Ovary (tissue), 9 donors: ENCODE data around the gene DOLPP1. TPM values are rescaled to one million over a fixed set of nuclear protein-coding genes. Genes with fewer than 3 reads are reported as not detected.
A peak's percentile ranks its signal among the peaks of the same experiment; 100 is the strongest.

Experiments
- DNase-seq, 5 donors: peaks; one replicate each; pipeline ENCODE4 v3.0.0-alpha.2; 2019 to 2020
- H3K27ac ChIP-seq, 2 donors: fragments of 200-600 bp; one replicate each; pipeline versions ENCODE4 v1.5.1 to v1.8.0; 2019 to 2022
- H3K27me3 ChIP-seq: fragments of 200-600 bp; one replicate; pipeline ENCODE4 v1.8.0; 2022
- H3K36me3 ChIP-seq: fragments of 200-600 bp; sonication (generic); one replicate; pipeline ENCODE4 v1.5.1; 2019
- H3K4me1 ChIP-seq: one replicate; pipeline ENCODE4 v1.8.1; 2013; ENCODE audit warnings: mild to moderate bottlenecking, moderate library complexity; ENCODE audit not compliant: insufficient read depth
- H3K4me3 ChIP-seq: fragments of 200-600 bp; sonication (generic); one replicate; pipeline ENCODE4 v1.5.1; 2017
- H3K9me3 ChIP-seq, 2 donors: fragments of 200-600 bp in 1 of 2; sonication (generic) in 1 of 2; one replicate each; pipeline versions ENCODE4 v1.5.1 to v1.8.1; 2013 to 2019; ENCODE audit warnings: mild to moderate bottlenecking in 1 of 2, moderate library complexity in 1 of 2
- CTCF ChIP-seq, 3 donors: fragments of 450-650 bp in 2 of 3; fragments of 200-600 bp in 1 of 3; IDR thresholded peaks; one replicate each; pipeline versions ENCODE4 v1.5.1 to v1.8.0; 2016 to 2022; ENCODE audit warnings: antibody characterized with exemption in 3 of 3, mild to moderate bottlenecking in 1 of 3
- EP300 ChIP-seq: sonication (generic); formaldehyde crosslinking; IDR thresholded peaks from one replicate; pipeline ENCODE4 v1.6.1; 2017; ENCODE audit warnings: antibody characterized with exemption
- POLR2A ChIP-seq: fragments of 450-650 bp; IDR thresholded peaks from one replicate; pipeline ENCODE4 v1.6.1; 2017; ENCODE audit warnings: antibody characterized with exemption, mild to moderate bottlenecking, moderate library complexity
- WGBS, 3 donors: extraction: QIAGEN DNeasy Blood & Tissue Kit in 1 of 3; methylation state at CpG; one replicate each; pipeline versions ENCODE4 v1.1.5 to v1.1.7; 2013 to 2017; 5-methylcytosine and 5-hydroxymethylcytosine counted together
- intact Hi-C, 4 donors: fragments of 100-400 bp; cut with DNase I; formaldehyde crosslinking; loops; one replicate each; pipeline versions ENCODE4 v1.11.0 to v1.15.1; 2022 to 2023
- polyA plus RNA-seq, 2 donors: library from polyadenylated mRNA; stranded (reverse); fragments of 200-250 nt in 1 of 2; fragments of 350-450 nt in 1 of 2; fragmentation: Illumina TruSeq in 1 of 2; extraction: RNeasy Lipid Tissue Mini Kit (QIAGEN cat#74804) in 1 of 2; gene quantifications; one replicate each; pipeline ENCODE4 v1.2.3, GENCODE V29; 2013 to 2014
- total RNA-seq, 7 donors: library from RNA; depleted of rRNA in 2 of 7; stranded (reverse); fragments of >200 nt in 2 of 7; fragmentation: NEBNext Ultra II Directional in 3 of 7; extraction: Animal tissue kit (Norgen Biotek cat#: 25700) in 3 of 7; gene quantifications; one replicate each; pipeline versions ENCODE4 v1.1.0 to v1.2.4, GENCODE V29; 2016 to 2023
- donor health status: DM: no; HTN: no; CAD: no; lungs with moderate emphysema.
- donor health status: DM: no; HTN: no; CAD: no.
- donor health status: Bipolar disorder and iron deficiency.
- donor health status: DM: yes; HTN: yes; CAD: no.
- donor health status: DM: no; HTN: no; CAD: no.
- donor health status: DM: yes; HTN: yes; CAD: no.

DOLPP1 gene
- total and polyA plus RNA-seq, 9 donors, result 3.3 to 16.2 (median 8.6) TPM

- DNase-seq, result peak; percentile 95 to 98 (median 97)
- Histone ChIP-seq H3K9me3 (no peaks in the 10 kb centered on the region), H3K4me1 (peaks cover 12% of the 10 kb centered on the region), H3K27me3 (no peaks in the 10 kb centered on the region), H3K36me3 (no peaks in the 10 kb centered on the region), H3K27ac (peak within 1 kb of the TSS in 1 of 2 donors; percentile 54), H3K4me3 (peak within 1 kb of the TSS; percentile 97)
- 0 to 1% (median 1%) methylated on average over 49 of the region's 49 CpGs for WGBS, 3 donors
- TF ChIP-seq CTCF (IDR thresholded peaks at IDR 0.05) (peak in 2 of 3 donors; percentile 8 to 26), POLR2A (peak; percentile 77), EP300 (no peak)
- intact Hi-C loops, result loop anchor here in 1 of 4 donors (5.0 kb wide), 1 partner anchor 1234 kb away; the partner anchor contains the start of gene FPGS
These were observed 44.5 kb upstream of the DOLPP1 start, which contains the start of gene MIGA2 for GRCh38 chr9:129036241-129036922. TSS of gene MIGA2 (plus strand) at chr9:129036626. CDS start at chr9:129040595, 3,969 bp downstream.

GRCh38 chr9:129036923-129037766 is 43.8 kb upstream of the DOLPP1 start:
- no peaks in the 10 kb centered on the region for H3K36me3 ChIP-seq
- no peaks in the 10 kb centered on the region for H3K9me3 ChIP-seq
- H3K27ac ChIP-seq, result no peak overlapping the region
- peak overlapping the region; percentile 97 for H3K4me3 ChIP-seq
- TF ChIP-seq POLR2A (no peak), EP300 (no peak), CTCF (IDR thresholded peaks at IDR 0.05) (no peak)
- 4 to 7% (median 6%) methylated on average over 31 to 32 of the region's 32 CpGs for WGBS, 3 donors
- intact Hi-C loops, result loop anchor here in 1 of 4 donors (5.0 kb wide), 1 partner anchor 1235 kb away; the partner anchor contains the start of gene FPGS
- DNase-seq, result no peak
- H3K4me1 ChIP-seq, result peaks cover 12% of the 10 kb centered on the region
- no peaks in the 10 kb centered on the region for H3K27me3 ChIP-seq

- Histone ChIP-seq H3K36me3 (no peaks in the 10 kb centered on the region), H3K4me1 (peaks cover 12% of the 10 kb centered on the region), H3K27me3 (no peaks in the 10 kb centered on the region), H3K9me3 (no peaks in the 10 kb centered on the region), H3K4me3 (peak overlapping the region; percentile 97), H3K27ac (no peak overlapping the region)
- intact Hi-C loops, result loop anchor here in 1 of 4 donors (5.0 kb wide), 1 partner anchor 1235 kb away; the partner anchor contains the start of gene FPGS
- TF ChIP-seq POLR2A (no peak), CTCF (IDR thresholded peaks at IDR 0.05) (no peak), EP300 (no peak)
- DNase-seq, result peak in 1 of 5 donors; percentile 59
- WGBS, 3 donors, result 10 to 15% (median 11%) methylated on average over 6 of the region's 6 CpGs
These were observed 43.2 kb upstream of the DOLPP1 start for GRCh38 chr9:129037767-129038098.

- peaks cover 12% of the 10 kb centered on the region for H3K4me1 ChIP-seq
- TF ChIP-seq POLR2A, result no peak
- TF ChIP-seq EP300, result no peak
- no peak for TF ChIP-seq CTCF (IDR thresholded peaks at IDR 0.05)
- intact Hi-C loops, result loop anchor here in 1 of 4 donors (5.0 kb wide), 1 partner anchor 1236 kb away; the partner anchor contains the start of gene FPGS
- no peaks in the 10 kb centered on the region for H3K9me3 ChIP-seq
- DNase-seq, result peak in 1 of 5 donors; percentile 56
- H3K4me3 ChIP-seq, result peak overlapping the region; percentile 97
- no peaks in the 10 kb centered on the region for H3K27me3 ChIP-seq
- 33 to 40% (median 34%) methylated on average over 8 of the region's 8 CpGs for WGBS, 3 donors
- no peak overlapping the region for H3K27ac ChIP-seq
- H3K36me3 ChIP-seq, result no peaks in the 10 kb centered on the region
These were observed 42.6 kb upstream of the DOLPP1 start for GRCh38 chr9:129038109-129038852.
